AG08396 (cell line): ENCODE measurements around the gene RGL1.
"Not testable (repeated sequence)": the region's sequence is repeated elsewhere in the genome, so short reads cannot be mapped to it uniquely, and the experiment has no call there.

Experiments
- DNase-seq: peaks from one replicate; pipeline ENCODE4 v3.0.0; 2012; ENCODE audit warnings: low spot score, mixed read lengths

The RGL1 gene

GRCh38 chr1:183804916-183805841 is at the start of gene RGL1:
TSS of gene RGL1 (plus strand) at chr1:183805120. CDS start at chr1:183805298, 178 bp downstream.
- peak; percentile 75 for DNase-seq

- no peak for DNase-seq
Measured at GRCh38 chr1:183756326-183756725, 48.6 kb upstream of the RGL1 start.

- DNase-seq = peak; percentile 40
Measured at GRCh38 chr1:183757061-183757460, 47.9 kb upstream of the RGL1 start.

GRCh38 chr1:183758913-183759312 is 46.0 kb upstream of the RGL1 start:
- no peak for DNase-seq

- DNase-seq = no peak
Measured at GRCh38 chr1:183760661-183761060, 44.3 kb upstream of the RGL1 start.

GRCh38 chr1:183761871-183762270 is 43.0 kb upstream of the RGL1 start:
- no peak for DNase-seq

GRCh38 chr1:183762856-183763255 is 42.1 kb upstream of the RGL1 start:
- not testable (repeated sequence) for DNase-seq

- DNase-seq = peak; percentile 10
Measured at GRCh38 chr1:183764981-183765380, 39.9 kb upstream of the RGL1 start.

GRCh38 chr1:183769956-183770815 is 34.7 kb upstream of the RGL1 start:
- DNase-seq = no peak

- no peak for DNase-seq
Measured at GRCh38 chr1:183770816-183771128, 34.1 kb upstream of the RGL1 start.

GRCh38 chr1:183773482-183774274 is 31.2 kb upstream of the RGL1 start:
- DNase-seq = no peak

GRCh38 chr1:183774938-183775337 is 30.0 kb upstream of the RGL1 start:
- no peak for DNase-seq

GRCh38 chr1:183776731-183777130 is 28.2 kb upstream of the RGL1 start:
- DNase-seq = peak; percentile 16

GRCh38 chr1:183777328-183777727 is 27.6 kb upstream of the RGL1 start:
- DNase-seq = peak; percentile 12

GRCh38 chr1:183778045-183778444 is 26.9 kb upstream of the RGL1 start:
- no peak for DNase-seq

GRCh38 chr1:183778568-183779433 is 26.1 kb upstream of the RGL1 start:
- DNase-seq = no peak

- no peak for DNase-seq
Measured at GRCh38 chr1:183780159-183780558, 24.8 kb upstream of the RGL1 start.

GRCh38 chr1:183780757-183781156 is 24.2 kb upstream of the RGL1 start:
- DNase-seq = no peak

- no peak for DNase-seq
Measured at GRCh38 chr1:183783342-183783741, 21.6 kb upstream of the RGL1 start.

- peak; percentile 65 for DNase-seq
Measured at GRCh38 chr1:183783767-183784637, 20.9 kb upstream of the RGL1 start.
